ENCODE data around the gene LAMA2. TPM values are rescaled to one million over a fixed set of nuclear protein-coding genes. Genes with fewer than 3 reads are reported as not detected.

Gene LAMA2
- total RNA-seq, 1 donor from 2014 or later: 1.8 TPM

DNA sequence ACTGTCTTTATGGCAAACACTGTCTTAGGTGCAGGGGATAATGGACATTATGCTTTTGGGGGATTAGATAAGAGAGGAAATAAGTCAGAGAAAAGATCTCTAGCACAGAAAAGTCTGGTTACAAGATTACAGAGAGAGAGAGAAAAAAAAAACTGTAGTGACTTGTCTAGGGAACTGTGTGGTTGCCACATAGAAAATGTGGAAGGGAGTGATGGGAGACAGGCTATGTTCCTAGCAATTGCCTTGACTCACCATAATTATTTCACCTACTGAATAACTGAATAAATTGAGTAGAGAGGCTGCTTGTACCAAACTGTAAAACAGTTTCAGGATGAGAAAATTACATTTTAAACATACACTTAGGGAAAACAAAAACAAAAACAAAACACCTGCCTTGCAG is 229.7 kb downstream of the LAMA2 start:
- H3K27me3 Mint-ChIP-seq (ENCODE audit: low read depth, unreplicated experiment): peaks cover 2% of the 10 kb centered on the region

DNA sequence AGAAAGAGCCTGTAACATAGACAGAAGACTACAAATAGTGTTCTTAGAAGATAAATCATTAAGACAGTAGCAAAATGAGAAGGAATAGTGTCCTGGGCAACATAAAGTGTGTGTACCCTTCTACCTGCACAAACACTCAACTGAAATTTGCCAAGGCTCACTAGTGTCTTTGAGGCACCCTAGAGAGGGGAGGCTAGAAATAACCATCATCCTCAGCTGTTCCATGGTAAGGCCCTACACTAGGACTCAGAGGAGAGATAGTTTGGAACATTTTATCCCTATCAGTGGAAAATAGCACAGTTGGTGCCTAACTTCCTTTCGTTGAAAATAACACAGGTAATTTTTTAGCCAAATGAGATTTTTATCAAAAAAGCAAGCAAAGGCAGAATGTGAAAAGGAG is 230.7 kb downstream of the LAMA2 start:
- Histone ChIP-seq H3K4me1 (ENCODE audit: insufficient read depth, low read length) (no peaks in the 10 kb centered on the region), H3K4me2 (ENCODE audit: low read length) (no peak overlapping the region), H3K9me3 (ENCODE audit: insufficient read depth, low read depth, low read length) (no peaks in the 10 kb centered on the region), H4K20me1 (ENCODE audit: insufficient read depth, low read length) (no peaks in the 10 kb centered on the region), H3K27ac (ENCODE audit: low read depth, low read length) (no peak overlapping the region), H2AFZ (ENCODE audit: low read depth, low read length) (no peak overlapping the region), H3K79me2 (ENCODE audit: insufficient read depth, low read length) (no peaks in the 10 kb centered on the region), H3K27me3 (ENCODE audit: insufficient read depth, low read length) (no peaks in the 10 kb centered on the region), H3K4me3 (ENCODE audit: insufficient read depth, low read depth, low read length) (no peak overlapping the region), H3K36me3 (ENCODE audit: insufficient read depth, low read length) (no peaks in the 10 kb centered on the region), H3K9ac (ENCODE audit: low read length) (no peak overlapping the region)
- Mint-ChIP-seq H3K36me3 (ENCODE audit: low read depth, unreplicated experiment) (no peaks in the 10 kb centered on the region), H3K27me3 (ENCODE audit: low read depth, unreplicated experiment) (peaks cover 2% of the 10 kb centered on the region), H3K4me1 (ENCODE audit: low read depth, unreplicated experiment) (no peaks in the 10 kb centered on the region), H3K9me3 (ENCODE audit: unreplicated experiment) (no peaks in the 10 kb centered on the region), H3K4me3 (ENCODE audit: unreplicated experiment) (no peak overlapping the region), H3K27ac (ENCODE audit: unreplicated experiment) (no peak overlapping the region)
- no peak for TF ChIP-seq EZH2 (IDR thresholded peaks at IDR 0.05; ENCODE audit: insufficient read depth, low read length)
- TF ChIP-seq, protein P1, sequence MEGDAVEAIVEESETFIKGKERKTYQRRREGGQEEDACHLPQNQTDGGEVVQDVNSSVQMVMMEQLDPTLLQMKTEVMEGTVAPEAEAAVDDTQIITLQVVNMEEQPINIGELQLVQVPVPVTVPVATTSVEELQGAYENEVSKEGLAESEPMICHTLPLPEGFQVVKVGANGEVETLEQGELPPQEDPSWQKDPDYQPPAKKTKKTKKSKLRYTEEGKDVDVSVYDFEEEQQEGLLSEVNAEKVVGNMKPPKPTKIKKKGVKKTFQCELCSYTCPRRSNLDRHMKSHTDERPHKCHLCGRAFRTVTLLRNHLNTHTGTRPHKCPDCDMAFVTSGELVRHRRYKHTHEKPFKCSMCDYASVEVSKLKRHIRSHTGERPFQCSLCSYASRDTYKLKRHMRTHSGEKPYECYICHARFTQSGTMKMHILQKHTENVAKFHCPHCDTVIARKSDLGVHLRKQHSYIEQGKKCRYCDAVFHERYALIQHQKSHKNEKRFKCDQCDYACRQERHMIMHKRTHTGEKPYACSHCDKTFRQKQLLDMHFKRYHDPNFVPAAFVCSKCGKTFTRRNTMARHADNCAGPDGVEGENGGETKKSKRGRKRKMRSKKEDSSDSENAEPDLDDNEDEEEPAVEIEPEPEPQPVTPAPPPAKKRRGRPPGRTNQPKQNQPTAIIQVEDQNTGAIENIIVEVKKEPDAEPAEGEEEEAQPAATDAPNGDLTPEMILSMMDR (IDR thresholded peaks at IDR 0.05; ENCODE audit: insufficient read depth, low read depth, low read length): no peak
- no peak for DNase-seq (ENCODE audit: low read depth)
- FAIRE-seq: no peak

More for the DNA sequence above, 229.7 kb downstream of the LAMA2 start:
- H3K27me3 ChIP-seq (ENCODE audit: insufficient read depth, low read length): no peaks in the 10 kb centered on the region
- no peak for DNase-seq (ENCODE audit: low read depth)
- no peak for TF ChIP-seq EZH2 (IDR thresholded peaks at IDR 0.05; ENCODE audit: insufficient read depth, low read length)
- TF ChIP-seq, protein P1 (IDR thresholded peaks at IDR 0.05; ENCODE audit: insufficient read depth, low read depth, low read length): no peak
- H3K4me1 Mint-ChIP-seq (ENCODE audit: low read depth, unreplicated experiment): no peaks in the 10 kb centered on the region
- H3K27ac ChIP-seq (ENCODE audit: low read depth, low read length): no peak overlapping the region
- H2AFZ ChIP-seq (ENCODE audit: low read depth, low read length): no peak overlapping the region
- no peaks in the 10 kb centered on the region for H3K36me3 ChIP-seq (ENCODE audit: insufficient read depth, low read length)
- H3K9me3 Mint-ChIP-seq (ENCODE audit: unreplicated experiment): no peaks in the 10 kb centered on the region
- FAIRE-seq: no peak
- H3K4me1 ChIP-seq (ENCODE audit: insufficient read depth, low read length): no peaks in the 10 kb centered on the region
- H3K4me3 ChIP-seq (ENCODE audit: insufficient read depth, low read depth, low read length): no peak overlapping the region
- no peak overlapping the region for H3K27ac Mint-ChIP-seq (ENCODE audit: unreplicated experiment)
- H3K4me2 ChIP-seq (ENCODE audit: low read length): no peak overlapping the region
- H3K4me3 Mint-ChIP-seq (ENCODE audit: unreplicated experiment): no peak overlapping the region
- no peaks in the 10 kb centered on the region for H3K9me3 ChIP-seq (ENCODE audit: insufficient read depth, low read depth, low read length)
- H3K79me2 ChIP-seq (ENCODE audit: insufficient read depth, low read length): no peaks in the 10 kb centered on the region
- no peaks in the 10 kb centered on the region for H4K20me1 ChIP-seq (ENCODE audit: insufficient read depth, low read length)
- no peaks in the 10 kb centered on the region for H3K36me3 Mint-ChIP-seq (ENCODE audit: low read depth, unreplicated experiment)
- H3K9ac ChIP-seq (ENCODE audit: low read length): no peak overlapping the region

DNA sequence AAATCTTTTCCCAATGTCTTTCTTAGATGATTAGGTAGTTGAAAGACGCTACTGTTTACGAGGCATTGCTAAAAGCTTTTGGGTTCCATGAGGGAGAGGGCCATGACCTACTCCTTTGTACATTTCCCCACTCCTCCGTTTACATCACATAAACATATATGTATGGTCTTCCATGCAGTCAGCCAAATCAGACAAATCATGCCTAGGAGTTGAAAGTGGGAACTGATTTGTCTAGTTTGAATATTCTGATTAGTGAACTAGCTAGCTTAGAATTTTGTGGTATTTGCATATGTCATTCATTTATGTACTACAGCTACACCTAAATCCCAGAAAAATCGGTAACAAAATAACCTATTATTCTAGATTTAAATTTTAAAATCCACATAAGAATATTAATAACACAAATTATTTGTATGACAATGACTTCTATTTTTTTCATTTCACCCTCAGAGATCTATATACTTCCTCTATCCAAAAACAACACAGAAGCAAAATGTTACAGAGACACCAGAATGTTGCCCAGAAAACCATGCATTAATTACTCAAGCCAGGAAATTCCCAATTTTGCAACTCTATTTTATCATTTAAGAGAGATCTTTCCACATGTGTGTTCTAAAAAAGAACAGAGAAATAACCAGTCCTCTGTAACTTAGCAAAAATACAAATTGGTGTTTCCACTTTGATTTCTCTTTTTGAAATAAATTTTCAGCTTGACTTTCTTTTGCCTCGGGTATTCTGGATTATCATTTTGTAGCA is 231.9 kb downstream of the LAMA2 start:
- H3K27ac Mint-ChIP-seq (ENCODE audit: unreplicated experiment): no peak overlapping the region
- H3K4me2 ChIP-seq (ENCODE audit: low read length): no peak overlapping the region
- H3K9me3 ChIP-seq (ENCODE audit: insufficient read depth, low read depth, low read length): no peaks in the 10 kb centered on the region
- DNase-seq (ENCODE audit: low read depth) (no peak), FAIRE-seq (no peak)
- H3K36me3 Mint-ChIP-seq (ENCODE audit: low read depth, unreplicated experiment): no peaks in the 10 kb centered on the region
- peaks cover 2% of the 10 kb centered on the region for H3K27me3 Mint-ChIP-seq (ENCODE audit: low read depth, unreplicated experiment)
- H3K27ac ChIP-seq (ENCODE audit: low read depth, low read length): no peak overlapping the region
- no peak overlapping the region for H3K9ac ChIP-seq (ENCODE audit: low read length)
- no peak overlapping the region for H3K4me3 ChIP-seq (ENCODE audit: insufficient read depth, low read depth, low read length)
- TF ChIP-seq, protein P1 (IDR thresholded peaks at IDR 0.05; ENCODE audit: insufficient read depth, low read depth, low read length): no peak
- TF ChIP-seq EZH2 (IDR thresholded peaks at IDR 0.05; ENCODE audit: insufficient read depth, low read length): no peak
- H4K20me1 ChIP-seq (ENCODE audit: insufficient read depth, low read length): no peaks in the 10 kb centered on the region
- H3K9me3 Mint-ChIP-seq (ENCODE audit: unreplicated experiment): no peaks in the 10 kb centered on the region
- H3K27me3 ChIP-seq (ENCODE audit: insufficient read depth, low read length): no peaks in the 10 kb centered on the region
- H2AFZ ChIP-seq (ENCODE audit: low read depth, low read length): no peak overlapping the region
- H3K79me2 ChIP-seq (ENCODE audit: insufficient read depth, low read length): no peaks in the 10 kb centered on the region
- no peak overlapping the region for H3K4me3 Mint-ChIP-seq (ENCODE audit: unreplicated experiment)
- H3K4me1 Mint-ChIP-seq (ENCODE audit: low read depth, unreplicated experiment): no peaks in the 10 kb centered on the region
- no peaks in the 10 kb centered on the region for H3K36me3 ChIP-seq (ENCODE audit: insufficient read depth, low read length)
- no peaks in the 10 kb centered on the region for H3K4me1 ChIP-seq (ENCODE audit: insufficient read depth, low read length)
